HG03025 (cell line): ENCODE results near the gene SPATS2L.

ENCODE experiments used
- ATAC-seq: cut with Tn5 transposase; IDR thresholded peaks from one replicate; pipeline ENCODE4 v1.9.1; 2021; ENCODE audit warnings: mild to moderate bottlenecking, moderate library complexity; ENCODE audit not compliant: unreplicated experiment, low FRiP score

Gene SPATS2L

GRCh38 chr2:200403814-200404213 is 97.3 kb downstream of the SPATS2L start:
- no peak for ATAC-seq

- ATAC-seq, result no peak
Observed at GRCh38 chr2:200404615-200405014, 98.1 kb downstream of the SPATS2L start.

GRCh38 chr2:200405599-200406298 is 99.3 kb downstream of the SPATS2L start:
- ATAC-seq, result no peak

- ATAC-seq, result no peak
Observed at GRCh38 chr2:200406379-200406778, 99.9 kb downstream of the SPATS2L start.

GRCh38 chr2:200408428-200409316 is 102.2 kb downstream of the SPATS2L start:
- no peak for ATAC-seq

- no peak for ATAC-seq
Observed at GRCh38 chr2:200411831-200412230, 105.3 kb downstream of the SPATS2L start.

GRCh38 chr2:200414367-200414766 is 107.9 kb downstream of the SPATS2L start:
- no peak for ATAC-seq

GRCh38 chr2:200415455-200415854 is 109.0 kb downstream of the SPATS2L start:
- ATAC-seq, result no peak

GRCh38 chr2:200416878-200417277 is 110.4 kb downstream of the SPATS2L start:
- no peak for ATAC-seq

GRCh38 chr2:200417366-200417765 is 110.9 kb downstream of the SPATS2L start:
- ATAC-seq, result no peak

- ATAC-seq, result no peak
Observed at GRCh38 chr2:200418399-200418798, 111.9 kb downstream of the SPATS2L start.

- ATAC-seq, result no peak
Observed at GRCh38 chr2:200419325-200419724, 112.8 kb downstream of the SPATS2L start.

GRCh38 chr2:200421270-200421669 is 114.8 kb downstream of the SPATS2L start:
- ATAC-seq, result no peak

- ATAC-seq, result no peak
Observed at GRCh38 chr2:200422071-200422470, 115.6 kb downstream of the SPATS2L start.

- no peak for ATAC-seq
Observed at GRCh38 chr2:200422532-200423261, 116.2 kb downstream of the SPATS2L start.

GRCh38 chr2:200423541-200423940 is 117.0 kb downstream of the SPATS2L start:
- ATAC-seq, result no peak

GRCh38 chr2:200425026-200425821 is 118.7 kb downstream of the SPATS2L start:
- ATAC-seq, result no peak

GRCh38 chr2:200426754-200427153 is 120.3 kb downstream of the SPATS2L start:
- no peak for ATAC-seq

- ATAC-seq, result no peak
Observed at GRCh38 chr2:200428961-200429665, 122.6 kb downstream of the SPATS2L start.

GRCh38 chr2:200430017-200430416 is 123.5 kb downstream of the SPATS2L start:
- ATAC-seq, result no peak
